HG03039 (cell line): ENCODE measurements around the gene OR2T29.
"Not testable (repeated sequence)": the region's sequence is repeated elsewhere in the genome, so short reads cannot be mapped to it uniquely, and the experiment has no call there.

ENCODE experiments used
- ATAC-seq: cut with Tn5 transposase; IDR thresholded peaks from one replicate; pipeline ENCODE4 v1.9.1; 2021; ENCODE audit warnings: mild to moderate bottlenecking, moderate library complexity; ENCODE audit not compliant: unreplicated experiment

Gene OR2T29

DNA sequence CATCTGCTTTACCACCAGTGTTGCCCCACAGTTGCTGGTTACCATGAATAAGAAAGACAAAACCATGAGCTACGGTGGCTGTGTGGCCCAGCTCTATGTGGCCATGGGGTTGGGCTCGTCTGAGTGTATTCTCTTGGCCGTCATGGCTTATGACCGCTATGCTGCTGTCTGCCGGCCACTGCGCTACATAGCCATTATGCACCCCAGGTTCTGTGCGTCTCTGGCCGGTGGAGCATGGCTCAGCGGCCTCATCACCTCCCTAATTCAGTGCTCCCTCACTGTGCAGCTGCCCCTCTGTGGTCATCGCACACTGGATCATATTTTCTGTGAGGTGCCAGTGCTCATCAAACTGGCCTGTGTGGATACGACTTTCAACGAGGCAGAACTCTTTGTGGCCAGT is 40.7 kb downstream of the OR2T29 start:
- ATAC-seq = no peak

DNA sequence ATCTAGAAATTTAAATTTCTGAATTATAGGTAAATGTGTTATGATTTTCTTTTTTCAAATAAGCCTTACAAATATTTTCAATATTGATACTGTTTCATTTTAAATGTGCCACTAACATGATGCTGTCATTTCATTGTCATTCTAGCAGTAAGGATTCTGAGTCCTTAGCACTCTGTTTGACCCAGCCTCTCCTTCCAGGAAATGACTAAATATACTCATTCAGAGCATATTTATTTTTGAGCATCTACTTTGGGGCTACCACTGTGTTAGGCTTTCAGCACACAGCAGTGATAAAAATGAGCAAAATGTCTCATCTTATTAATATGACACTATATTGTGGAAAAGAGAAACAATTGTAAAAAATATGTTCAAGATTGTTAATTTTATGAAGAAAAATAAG is 52.4 kb downstream of the OR2T29 start:
- ATAC-seq = not testable (repeated sequence)

DNA sequence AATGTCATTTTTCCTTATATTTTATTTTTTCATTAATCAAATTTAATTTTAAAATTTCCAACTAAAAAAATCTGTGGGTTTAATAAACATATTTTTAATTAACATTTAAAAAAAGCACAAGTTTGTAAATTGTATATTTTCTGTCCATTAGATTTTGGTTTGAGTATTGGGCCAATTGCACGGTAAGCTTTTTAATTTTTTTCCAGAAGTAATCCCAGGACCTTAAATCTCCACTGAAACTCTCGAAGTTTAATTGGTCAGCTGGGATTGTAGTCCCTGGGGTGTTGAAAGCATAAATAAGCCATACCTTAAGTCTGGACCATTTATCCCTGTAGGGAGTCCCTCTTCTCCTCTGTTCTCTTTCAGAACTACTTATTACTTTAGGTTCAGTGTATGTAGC is 54.8 kb downstream of the OR2T29 start, which contains the start of gene OR2G6:
Gene OR2G6, plus strand, starts transcription at position 301 of the 400 bp plus-strand sequence. CDS start 13,574 bp downstream, outside the sequence.
- ATAC-seq = not testable (repeated sequence)
